ENCODE data around the gene MBOAT2.
"Not testable (repeated sequence)": the region's sequence is repeated elsewhere in the genome, so short reads cannot be mapped to it uniquely, and the experiment has no call there.

The MBOAT2 gene, protein sequence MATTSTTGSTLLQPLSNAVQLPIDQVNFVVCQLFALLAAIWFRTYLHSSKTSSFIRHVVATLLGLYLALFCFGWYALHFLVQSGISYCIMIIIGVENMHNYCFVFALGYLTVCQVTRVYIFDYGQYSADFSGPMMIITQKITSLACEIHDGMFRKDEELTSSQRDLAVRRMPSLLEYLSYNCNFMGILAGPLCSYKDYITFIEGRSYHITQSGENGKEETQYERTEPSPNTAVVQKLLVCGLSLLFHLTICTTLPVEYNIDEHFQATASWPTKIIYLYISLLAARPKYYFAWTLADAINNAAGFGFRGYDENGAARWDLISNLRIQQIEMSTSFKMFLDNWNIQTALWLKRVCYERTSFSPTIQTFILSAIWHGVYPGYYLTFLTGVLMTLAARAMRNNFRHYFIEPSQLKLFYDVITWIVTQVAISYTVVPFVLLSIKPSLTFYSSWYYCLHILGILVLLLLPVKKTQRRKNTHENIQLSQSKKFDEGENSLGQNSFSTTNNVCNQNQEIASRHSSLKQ

DNA sequence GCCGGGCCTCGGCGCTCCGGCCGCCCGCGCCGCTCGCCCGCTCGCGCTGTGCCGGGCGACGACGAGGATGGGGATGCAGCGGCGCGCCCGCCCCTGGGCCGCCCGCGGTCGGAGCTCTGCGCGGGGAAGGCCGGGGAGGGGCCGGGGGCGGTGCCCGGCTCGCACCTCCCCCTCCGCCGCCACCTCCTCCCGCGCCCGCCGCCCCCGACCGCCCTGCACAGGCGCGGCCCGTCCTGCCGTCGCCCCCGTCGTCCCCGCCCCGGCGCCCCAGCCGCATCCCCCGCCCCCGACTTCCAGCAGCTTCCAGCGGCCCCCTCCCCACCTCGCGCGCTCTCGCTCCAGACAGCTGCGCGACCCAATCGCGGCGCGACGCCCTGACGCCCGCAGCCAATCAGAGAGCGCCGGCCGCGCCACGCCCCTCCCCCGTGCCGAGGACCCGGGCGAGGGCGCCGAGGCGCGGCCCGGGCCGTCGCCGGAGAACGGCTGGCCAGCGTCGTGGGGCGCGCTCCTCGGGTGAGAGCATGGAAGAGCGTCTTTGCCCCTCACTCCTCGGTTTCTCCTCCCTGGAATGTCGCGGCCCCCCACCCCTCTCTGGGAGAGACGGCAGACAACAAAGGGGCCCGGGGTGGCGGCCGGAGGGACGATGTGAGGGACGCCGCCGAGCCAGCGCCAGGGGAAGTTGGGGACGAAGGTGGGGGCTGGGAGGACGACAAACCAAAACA, at the start of gene MBOAT2:
Gene MBOAT2 (minus strand): TSS at position 69 of the 722 bp plus-strand sequence. CDS start 70 bp downstream, outside the sequence.
- intact Hi-C loops (cut with DNase I): loop anchor here (10.0 kb wide), 2 partner anchors 129 to 131 kb away; no protein-coding TSS in a partner anchor
- DNase-seq: peak; percentile 66 to 97 (median 91)

DNA sequence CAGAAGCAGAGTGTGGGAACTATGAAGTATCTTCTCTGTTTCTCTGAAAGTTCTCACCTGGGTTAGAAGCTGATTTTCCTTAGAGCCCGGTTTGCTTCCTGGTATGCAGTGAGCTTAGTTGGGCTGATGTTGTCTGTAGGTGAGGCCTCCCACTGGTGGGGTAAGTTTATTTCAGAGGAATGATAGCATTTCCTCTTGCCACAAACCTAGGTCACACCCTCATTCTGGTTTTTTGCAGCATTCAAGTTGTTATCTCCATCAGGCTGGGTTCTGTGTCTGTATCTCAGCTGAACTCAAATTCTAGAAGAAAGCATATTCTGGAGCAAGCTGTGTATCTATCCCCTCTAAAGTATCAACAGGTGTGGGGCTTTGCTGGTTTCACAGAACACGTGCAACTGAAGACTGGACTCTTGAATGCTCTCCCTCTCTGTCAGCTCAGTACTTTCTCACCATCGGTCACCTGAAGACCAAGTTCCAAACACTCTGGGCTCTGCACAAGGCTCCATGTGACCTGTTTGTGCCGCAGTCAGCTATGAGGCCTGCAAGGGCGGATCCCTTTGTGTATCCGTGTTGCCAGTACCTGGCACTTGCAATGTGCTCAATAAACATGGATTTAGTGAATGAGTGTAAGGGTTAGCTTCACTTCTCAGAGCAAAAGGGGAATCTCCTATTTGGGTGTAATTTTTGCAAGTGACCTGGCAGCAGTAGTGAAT, 49.5 kb upstream of the MBOAT2 start:
- intact Hi-C loops (cut with DNase I): no loop called here
- DNase-seq: no peak

DNA sequence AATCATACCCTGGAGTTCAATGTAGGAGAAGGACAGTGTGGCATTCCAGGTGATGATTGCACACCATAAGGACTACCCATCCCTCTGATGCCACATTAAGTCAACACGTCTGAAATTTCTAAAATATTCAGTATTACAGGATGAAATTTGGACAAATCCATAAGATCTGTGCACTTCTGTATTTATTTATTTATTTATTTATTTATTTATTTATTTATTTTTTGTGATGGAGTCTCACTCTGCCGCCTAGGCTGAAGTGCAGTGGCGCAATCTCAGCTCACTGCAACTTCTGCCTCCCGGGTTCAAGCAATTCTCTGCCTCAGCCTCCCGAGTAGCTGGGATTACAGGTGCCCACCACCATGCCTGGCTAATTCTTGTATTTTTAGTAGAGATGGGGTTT, 48.0 kb upstream of the MBOAT2 start:
- intact Hi-C loops (cut with DNase I): not testable (repeated sequence)

DNA sequence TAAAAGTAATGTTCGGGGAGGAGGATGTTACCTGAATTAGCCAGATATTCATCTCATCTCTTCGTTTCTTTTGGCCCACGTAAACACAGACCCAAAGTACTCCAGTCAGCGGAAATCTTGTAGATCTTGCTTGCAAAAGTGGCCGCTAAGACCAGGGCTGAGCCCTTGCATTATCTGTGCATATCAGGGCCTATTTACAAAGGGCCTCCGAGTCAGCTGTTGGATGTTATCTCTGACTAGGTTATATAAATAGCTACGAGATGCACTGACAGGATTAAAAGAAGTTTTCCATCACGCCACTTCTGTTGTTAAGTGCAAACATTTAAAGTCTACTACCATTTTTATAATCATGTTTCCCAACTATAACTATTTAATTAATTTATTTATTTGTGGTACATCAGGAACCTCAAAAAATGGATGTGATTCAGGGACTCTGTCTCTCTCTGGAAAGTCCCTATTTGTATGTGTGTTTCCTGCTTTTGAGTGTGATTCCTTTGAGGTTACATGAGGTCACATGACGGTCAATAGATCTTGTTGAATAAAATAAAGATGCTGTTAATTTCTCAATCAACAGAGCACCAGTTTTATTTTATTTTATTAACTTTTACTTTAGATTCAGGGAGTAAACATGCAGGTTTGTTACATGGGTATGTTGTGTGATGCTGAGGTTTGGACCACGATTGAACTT, 46.8 kb upstream of the MBOAT2 start:
- intact Hi-C loops (cut with DNase I): no loop called here
- no peak for DNase-seq

More for the DNA sequence above, 48.0 kb upstream of the MBOAT2 start:
- DNase-seq: not testable (repeated sequence)

DNA sequence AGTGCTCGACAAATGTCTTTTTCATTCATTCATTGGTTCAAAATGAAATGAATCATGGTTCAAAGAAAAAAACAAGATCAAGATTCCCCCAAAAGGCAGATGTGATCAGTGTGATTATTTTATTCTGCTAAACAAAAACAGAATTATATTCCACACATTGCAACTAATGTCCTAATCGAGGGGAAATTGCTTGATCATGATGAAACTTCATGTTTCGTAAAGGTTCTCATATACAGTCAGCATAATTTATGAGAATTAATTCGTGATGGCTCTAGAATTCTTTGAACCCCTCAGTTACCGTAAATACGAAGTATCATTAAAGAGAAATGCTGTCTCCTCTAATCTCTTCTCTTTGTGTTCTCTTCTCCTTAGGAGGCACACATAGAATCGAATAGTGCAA, 42.1 kb upstream of the MBOAT2 start:
- intact Hi-C loops (cut with DNase I): no loop called here
- DNase-seq: no peak

DNA sequence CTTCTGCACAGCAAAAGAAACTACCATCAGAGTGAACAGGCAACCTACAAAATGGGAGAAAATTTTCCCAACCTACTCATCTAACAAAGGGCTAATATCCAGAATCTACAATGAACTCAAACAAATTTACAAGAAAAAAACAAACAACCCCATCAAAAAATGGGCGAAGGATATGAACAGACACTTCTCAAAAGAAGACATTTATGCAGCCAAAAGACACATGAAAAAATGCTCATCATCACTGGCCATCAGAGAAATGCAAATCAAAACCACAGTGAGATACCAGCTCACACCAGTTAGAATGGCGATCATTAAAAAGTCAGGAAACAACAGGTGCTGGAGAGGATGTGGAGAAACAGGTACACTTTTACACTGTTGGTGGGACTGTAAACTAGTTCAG, 40.0 kb upstream of the MBOAT2 start:
- DNase-seq; intact Hi-C loops (cut with DNase I): not testable (repeated sequence)

DNA sequence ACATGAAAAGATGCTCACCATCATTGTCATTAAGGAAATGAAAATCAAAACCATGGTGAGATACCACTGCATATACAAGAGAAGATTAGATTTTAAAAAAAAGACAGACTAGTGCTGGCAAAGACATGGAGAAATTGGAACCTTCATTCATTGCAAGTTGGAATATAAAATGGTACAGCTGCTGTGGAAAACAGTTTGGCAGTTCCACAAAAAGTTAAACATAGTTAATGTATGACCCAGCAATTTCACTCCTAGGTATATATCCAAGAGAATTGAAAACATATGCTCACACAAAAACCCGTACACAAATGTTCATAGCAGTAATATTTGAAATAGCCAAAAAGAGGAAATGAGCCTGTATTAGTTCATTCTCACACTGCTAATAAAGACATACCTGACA, 33.7 kb upstream of the MBOAT2 start:
- intact Hi-C loops (cut with DNase I): no loop called here
- DNase-seq: no peak

DNA sequence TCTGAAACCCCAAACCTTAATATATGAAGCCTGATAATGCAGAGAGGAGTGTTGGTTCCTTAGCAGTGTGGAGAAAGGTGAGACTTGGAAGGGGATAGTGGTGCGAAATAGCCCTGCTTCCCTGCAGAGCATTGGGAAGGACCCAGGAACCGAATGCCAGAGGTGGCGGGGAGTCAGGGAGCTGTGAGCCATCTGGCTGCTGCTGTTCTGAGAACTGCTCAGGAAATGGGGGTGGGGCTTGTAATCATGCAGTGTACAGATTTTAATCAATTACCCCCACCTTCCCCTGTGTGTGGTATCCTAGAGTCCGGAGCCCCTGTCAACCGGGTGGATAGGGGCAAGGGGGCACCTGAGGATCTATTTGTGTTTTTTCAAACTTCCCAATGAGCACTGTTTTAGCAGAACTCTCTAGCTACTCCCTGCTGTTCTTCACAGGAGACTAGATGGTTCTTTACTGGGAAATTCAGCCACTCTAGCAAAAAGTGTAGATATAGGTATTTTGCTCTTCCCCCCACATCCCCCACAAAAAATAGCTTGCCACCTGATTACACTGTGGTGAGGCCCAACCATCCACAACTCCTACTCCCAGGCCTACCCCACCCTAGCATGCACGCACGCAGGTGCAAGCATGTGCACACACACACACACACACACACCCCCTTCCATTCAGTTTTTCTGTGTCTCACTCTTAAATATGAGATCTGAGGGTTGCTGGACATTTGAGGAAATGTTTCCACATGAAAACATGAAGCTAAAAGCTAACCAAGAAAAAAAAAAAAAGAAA, 30.1 kb upstream of the MBOAT2 start:
- no peak for DNase-seq
- intact Hi-C loops (cut with DNase I): no loop called here

DNA sequence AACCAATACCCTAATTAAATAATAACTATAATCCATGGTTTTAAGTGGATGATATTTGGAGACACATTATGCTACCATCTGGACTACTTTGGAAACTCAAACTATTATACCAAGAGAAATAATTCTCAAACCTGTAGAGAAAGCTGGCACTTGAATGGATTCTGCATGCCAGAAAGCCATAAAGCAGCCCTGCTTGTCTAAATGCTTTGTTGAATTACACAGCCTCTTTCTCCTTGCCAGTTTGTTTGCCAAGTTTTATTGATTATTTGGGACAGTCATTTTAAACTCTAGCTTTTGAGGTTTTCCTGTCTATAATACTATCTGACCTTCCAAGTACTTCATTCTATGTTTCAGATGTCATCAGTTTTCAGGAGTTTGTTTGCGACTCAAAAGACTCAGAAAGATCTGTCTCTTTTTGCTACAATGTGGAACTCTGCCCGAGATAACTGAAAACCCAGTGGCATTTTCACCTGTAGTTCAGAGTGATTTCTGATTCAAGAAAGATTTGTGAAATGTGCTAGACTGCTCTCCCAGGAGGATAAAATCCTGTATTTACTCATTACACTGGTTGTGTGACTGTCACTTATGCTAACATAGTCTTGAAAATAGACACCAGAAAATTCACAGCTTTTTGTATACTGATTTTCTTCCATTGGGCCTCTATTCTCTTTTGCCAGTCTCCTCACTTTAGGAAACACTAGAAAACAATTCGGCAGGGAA, 29.2 kb upstream of the MBOAT2 start:
- DNase-seq: no peak
- intact Hi-C loops (cut with DNase I): no loop called here

DNA sequence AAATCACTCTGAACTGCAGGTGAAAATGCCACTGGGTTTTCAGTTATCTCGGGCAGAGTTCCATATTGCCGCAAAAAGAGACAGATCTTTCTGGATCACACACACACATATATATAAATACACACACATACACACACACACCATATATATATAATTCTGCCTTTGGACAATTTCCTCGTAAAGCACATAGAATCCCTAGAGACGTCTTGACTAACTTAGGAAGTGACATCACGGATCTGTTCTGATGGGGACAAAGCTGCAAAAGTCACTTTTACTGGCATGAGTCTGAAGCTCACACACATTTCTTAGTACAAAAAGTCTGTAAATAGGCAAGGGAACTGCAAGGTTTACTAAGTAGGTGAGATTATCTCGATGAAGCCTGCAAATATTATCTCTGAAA, 28.6 kb upstream of the MBOAT2 start:
- no peak for DNase-seq
- intact Hi-C loops (cut with DNase I): no loop called here

DNA sequence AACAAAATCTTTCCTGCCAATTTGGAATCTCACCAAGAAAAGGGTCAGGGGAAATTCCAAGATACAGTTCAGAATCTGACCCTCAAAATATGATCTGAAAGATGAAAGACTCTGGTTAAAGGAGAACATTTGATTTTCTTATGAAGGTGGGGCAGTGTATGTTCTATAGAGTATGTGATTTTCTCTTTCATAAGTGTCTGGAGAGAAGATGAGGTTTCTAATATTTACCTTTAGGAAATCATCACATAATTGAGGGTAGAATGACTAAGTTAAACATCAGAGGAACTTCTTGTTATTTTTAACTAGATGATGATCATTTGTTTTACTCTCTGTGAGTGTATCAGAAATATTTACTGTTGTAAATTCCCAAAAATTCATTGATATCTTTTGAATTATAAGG, 27.8 kb upstream of the MBOAT2 start:
- no peak for DNase-seq
- intact Hi-C loops (cut with DNase I): no loop called here

DNA sequence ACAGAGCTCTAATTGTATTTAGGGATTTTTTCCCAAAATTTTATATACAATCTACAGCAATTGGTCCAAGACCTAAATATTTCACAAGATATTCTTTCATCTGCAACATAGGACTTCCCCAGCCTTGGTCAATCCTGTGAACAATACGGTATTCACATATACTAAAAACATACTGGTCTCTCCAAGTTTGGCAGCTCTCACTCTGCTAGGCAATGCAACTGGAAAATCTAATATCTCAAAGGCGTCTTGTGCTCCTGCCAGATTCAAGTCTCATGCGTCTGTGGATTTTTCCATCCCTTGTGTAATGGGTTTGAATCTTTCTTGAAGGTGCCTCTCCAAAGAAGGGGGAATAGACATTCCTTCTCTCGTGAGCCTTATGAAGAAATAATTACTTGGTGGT, 27.4 kb upstream of the MBOAT2 start:
- intact Hi-C loops (cut with DNase I): no loop called here

DNA sequence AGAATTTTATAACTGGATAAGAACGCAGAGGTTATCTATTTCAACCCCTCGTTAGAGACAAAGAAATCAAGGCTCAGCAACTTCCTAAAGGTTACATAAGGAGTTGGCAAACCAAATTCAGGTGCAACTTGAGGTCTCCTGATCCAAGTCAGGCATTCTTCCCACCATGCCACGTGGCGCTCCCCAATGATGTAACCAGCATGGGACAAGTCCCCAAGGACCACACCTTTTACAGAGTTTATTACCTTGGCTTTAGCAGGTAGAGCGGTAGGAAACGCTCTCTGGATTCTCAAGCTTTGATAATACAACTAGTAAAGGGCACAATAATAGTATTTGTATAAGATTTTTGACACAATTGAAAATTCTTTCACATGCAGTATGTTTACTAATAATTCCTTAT, 26.7 kb upstream of the MBOAT2 start:
- DNase-seq: no peak
- intact Hi-C loops (cut with DNase I): no loop called here

More for the DNA sequence above, 27.4 kb upstream of the MBOAT2 start:
- DNase-seq: no peak

DNA sequence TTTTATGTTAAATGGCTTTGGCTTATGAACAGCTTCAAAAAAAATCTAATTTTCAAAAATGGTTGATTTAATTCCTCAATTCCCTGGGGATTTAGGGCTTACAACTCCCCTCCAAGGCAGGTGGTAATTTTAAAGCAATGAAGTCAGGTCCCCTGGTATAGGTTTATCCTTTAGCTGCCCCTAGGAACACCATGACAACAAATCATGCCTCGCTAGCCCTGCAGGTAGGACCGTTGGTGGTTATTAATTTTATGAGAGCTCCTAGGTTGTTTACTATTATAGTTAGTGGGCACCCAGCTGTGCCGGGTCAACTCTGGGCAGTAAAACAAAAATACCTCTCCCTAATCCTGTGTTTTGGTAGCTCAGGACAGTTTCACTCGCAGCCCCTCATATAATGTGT, 26.2 kb upstream of the MBOAT2 start:
- no peak for DNase-seq
- intact Hi-C loops (cut with DNase I): no loop called here

DNA sequence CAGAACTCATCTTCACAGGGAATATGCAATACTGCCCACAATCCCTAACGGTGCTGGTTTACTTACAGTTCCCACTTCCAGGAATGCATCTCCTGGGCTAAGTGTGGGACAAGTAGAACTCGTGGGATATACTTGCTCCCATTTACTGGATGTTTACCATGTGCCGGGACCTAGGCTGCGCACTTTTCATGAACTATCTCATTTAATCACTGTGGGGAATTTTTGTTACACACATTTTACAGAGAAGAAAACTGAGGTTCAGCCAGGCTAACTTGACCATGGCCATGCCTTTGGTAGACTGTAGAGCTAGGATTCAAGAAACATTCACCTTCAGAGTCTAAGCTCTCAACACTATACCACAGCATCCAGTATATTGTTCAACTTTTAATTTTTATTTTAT, 24.4 kb upstream of the MBOAT2 start:
- DNase-seq: no peak

DNA sequence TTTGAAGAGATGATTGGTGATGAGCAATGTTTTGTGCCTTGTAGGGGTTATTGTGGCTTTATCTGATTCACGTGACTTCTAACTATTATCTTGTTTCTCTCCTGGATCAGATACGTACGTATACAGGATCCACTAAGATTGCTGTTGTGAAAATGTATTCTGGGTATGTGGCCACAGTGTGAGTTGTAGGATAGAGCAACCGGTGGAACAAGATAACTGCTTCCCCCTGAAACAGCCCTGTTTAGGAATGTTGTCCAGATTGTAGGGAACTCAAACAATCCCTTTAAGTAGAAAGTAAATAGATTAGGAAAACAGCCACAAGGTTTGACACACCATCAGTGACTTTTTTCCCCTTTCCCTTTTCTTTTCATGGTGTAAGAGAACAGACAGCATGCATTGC, 22.3 kb upstream of the MBOAT2 start:
- no peak for DNase-seq
- intact Hi-C loops (cut with DNase I): no loop called here

More for the DNA sequence above, 24.4 kb upstream of the MBOAT2 start:
- intact Hi-C loops (cut with DNase I): no loop called here

DNA sequence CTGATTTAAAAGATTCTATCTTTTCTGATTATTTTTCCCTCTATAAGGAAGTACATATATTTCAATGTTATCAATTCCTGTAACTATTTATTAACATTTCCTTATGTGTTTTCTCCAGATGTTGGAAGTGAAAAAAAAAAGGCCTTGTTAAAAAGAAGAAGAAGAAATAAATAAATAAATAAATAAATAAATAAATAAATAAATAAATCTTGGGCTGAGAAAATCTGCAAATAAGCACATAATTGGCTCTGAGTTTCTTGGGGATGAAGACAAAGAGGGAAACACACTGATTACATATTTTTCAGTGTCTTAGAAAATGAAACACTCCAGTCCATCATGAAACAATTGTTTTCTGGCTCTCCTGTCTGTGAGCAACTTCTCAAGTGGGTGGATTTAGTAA, 21.1 kb upstream of the MBOAT2 start:
- DNase-seq: no peak
- intact Hi-C loops (cut with DNase I): no loop called here

All from head of caudate nucleus (tissue), 42 donors.